Epithelial cell of proximal tubule (primary cell): ENCODE data around the gene GTF2IRD1. TPM values are rescaled to one million over a fixed set of nuclear protein-coding genes. Genes with fewer than 3 reads are reported as not detected.
A peak's percentile ranks its signal among the peaks of the same experiment; 100 is the strongest.
"Not testable (repeated sequence)": the region's sequence is repeated elsewhere in the genome, so short reads cannot be mapped to it uniquely, and the experiment has no call there.

Experiments used
- DNase-seq: peaks from one replicate; pipeline ENCODE4 v3.0.0-alpha.2; 2011; ENCODE audit warnings: low read depth
- H3K4me3 ChIP-seq: 2 replicates; pipeline ENCODE4 v1.5.1; 2011; ENCODE audit warnings: low read depth, mild to moderate bottlenecking, low read length
- total RNA-seq: library from RNA; depleted of rRNA; stranded (reverse); fragments of >200 nt; gene quantifications from 2 replicates; pipeline ENCODE4 v1.2.3, GENCODE V29; 2015
- TF ChIP-seq, protein P1 (sequence below): conservative IDR thresholded peaks from 2 replicates; pipeline ENCODE4 v1.5.1; 2012; ENCODE audit warnings: low read depth, mild to moderate bottlenecking, low read length

Gene GTF2IRD1
- total RNA-seq, 1 donor from 2014 or later, result 23.8 TPM

- DNase-seq, result no peak
- TF ChIP-seq, protein P1, sequence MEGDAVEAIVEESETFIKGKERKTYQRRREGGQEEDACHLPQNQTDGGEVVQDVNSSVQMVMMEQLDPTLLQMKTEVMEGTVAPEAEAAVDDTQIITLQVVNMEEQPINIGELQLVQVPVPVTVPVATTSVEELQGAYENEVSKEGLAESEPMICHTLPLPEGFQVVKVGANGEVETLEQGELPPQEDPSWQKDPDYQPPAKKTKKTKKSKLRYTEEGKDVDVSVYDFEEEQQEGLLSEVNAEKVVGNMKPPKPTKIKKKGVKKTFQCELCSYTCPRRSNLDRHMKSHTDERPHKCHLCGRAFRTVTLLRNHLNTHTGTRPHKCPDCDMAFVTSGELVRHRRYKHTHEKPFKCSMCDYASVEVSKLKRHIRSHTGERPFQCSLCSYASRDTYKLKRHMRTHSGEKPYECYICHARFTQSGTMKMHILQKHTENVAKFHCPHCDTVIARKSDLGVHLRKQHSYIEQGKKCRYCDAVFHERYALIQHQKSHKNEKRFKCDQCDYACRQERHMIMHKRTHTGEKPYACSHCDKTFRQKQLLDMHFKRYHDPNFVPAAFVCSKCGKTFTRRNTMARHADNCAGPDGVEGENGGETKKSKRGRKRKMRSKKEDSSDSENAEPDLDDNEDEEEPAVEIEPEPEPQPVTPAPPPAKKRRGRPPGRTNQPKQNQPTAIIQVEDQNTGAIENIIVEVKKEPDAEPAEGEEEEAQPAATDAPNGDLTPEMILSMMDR, result no peak
- H3K4me3 ChIP-seq, result peak overlapping the region; percentile 9
These were observed 30.0 kb downstream of the GTF2IRD1 start for GRCh38 chr7:74483402-74484336.

DNA sequence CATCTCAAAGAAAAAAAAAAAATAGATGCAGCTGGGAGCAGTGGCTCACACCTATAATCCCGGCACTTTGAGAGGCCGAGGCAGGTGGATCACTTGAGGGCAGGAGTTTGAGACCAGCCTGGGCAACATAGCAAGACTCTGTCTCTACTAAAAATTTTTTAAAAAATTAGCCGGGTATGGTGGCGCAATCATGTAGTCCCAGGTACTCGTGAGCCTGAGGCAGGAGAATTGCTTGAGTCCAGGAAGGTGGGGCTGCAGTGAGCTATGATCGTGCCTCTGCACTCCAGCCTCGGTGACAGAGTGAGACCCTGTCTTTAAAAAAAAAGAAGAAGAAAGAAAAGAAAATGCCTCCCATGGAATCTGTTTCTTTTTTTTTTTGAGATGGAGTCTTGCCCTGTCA, 31.9 kb downstream of the GTF2IRD1 start:
- TF ChIP-seq, protein P1, result no peak
- no peak for DNase-seq
- H3K4me3 ChIP-seq, result no peak overlapping the region

GRCh38 chr7:74488518-74489030, 34.9 kb downstream of the GTF2IRD1 start:
- not testable (repeated sequence) for H3K4me3 ChIP-seq, DNase-seq

DNA sequence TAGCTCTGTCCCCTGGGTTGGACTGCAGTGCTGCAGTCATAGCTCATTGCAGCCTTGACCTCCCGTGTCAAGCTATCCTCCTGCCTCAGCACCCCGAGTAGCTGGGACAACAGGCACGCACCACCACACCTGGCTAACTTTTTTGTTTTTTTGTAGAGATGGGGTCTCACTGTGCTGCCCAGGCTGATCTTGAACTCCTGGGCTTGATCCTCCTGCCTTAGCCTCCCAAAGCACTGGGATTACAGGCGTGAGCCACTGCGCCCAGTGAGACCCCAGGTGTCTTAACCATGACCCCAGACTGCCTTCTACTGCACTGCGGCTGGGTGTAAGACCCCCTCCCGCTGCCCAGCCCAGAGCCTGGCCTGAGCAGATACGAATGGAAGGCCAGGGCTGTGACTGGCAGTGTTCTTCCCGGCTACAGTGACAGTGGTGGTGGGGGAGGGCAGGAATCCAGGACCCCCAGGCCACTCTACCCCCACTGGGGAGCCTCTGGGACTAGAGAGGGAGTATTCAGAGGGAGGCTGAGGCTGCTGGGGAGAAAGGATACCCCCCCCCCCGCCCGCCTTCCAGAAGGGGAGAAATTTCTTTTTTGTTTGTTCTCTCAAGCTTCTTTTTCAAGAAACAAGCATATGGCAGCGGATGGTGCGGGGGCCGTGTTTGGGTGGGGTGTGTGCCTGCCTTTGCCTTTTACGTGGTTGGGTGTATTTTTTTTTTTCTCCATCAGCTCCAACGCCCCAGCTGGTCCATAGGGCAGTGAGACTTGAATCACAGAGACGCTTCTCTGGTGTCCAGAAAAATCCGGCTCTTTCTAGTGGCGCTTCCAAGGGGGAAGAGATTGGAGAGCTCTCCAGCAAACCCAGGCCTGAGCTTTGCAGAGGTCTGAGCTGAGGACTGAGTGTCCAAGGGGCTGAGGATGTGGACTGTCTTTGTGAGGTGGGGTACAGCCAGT, 36.6 kb downstream of the GTF2IRD1 start:
- H3K4me3 ChIP-seq, result no peak overlapping the region
- TF ChIP-seq, protein P1, result no peak
- no peak for DNase-seq

DNA sequence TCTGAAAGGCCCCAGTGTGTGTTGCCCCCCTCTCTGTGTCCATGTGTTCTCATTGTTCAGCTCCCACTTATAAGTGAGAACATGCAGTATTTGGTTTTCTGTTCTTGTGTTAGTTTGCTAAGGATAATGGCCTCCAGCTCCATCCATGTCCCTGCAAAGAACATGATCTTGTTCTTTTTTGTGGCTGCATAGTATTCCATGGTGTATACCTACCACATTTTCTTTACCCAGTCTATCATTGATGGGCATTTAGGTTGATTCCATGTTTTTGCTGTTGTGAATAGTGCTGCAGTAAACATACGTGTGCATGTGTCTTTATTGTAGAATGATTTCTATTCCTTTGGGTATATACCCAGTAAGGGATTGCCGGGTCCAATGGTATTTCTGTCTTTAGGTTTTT, 37.8 kb downstream of the GTF2IRD1 start:
- H3K4me3 ChIP-seq, DNase-seq: not testable (repeated sequence)

- no peak overlapping the region for H3K4me3 ChIP-seq
- TF ChIP-seq, protein P1, result no peak
- DNase-seq, result no peak
These were observed 39.6 kb downstream of the GTF2IRD1 start for GRCh38 chr7:74493295-74493694.

GRCh38 chr7:74494076-74494548, 40.4 kb downstream of the GTF2IRD1 start:
- TF ChIP-seq, protein P1, result no peak
- DNase-seq, result no peak
- no peak overlapping the region for H3K4me3 ChIP-seq
